T-helper 1 cell treated with Interleukin-12 subunit alpha and Interleukin-12 subunit beta and Interleukin-4 antibody, amounts not matched to agents 30 μg/mL and 1 μg/mL, for 36 hours (primary cell): ENCODE results near the gene NLGN3.

Experiments used
- H3K27ac Mint-ChIP-seq: one replicate; pipeline ENCODE4 v1.8.0; 2021; ENCODE audit warnings: mild to moderate bottlenecking, mixed read lengths
- H3K27me3 Mint-ChIP-seq: one replicate; pipeline ENCODE4 v1.8.0; 2021; ENCODE audit warnings: low read depth, mixed read lengths
- H3K36me3 Mint-ChIP-seq: one replicate; pipeline ENCODE4 v1.8.0; 2021; ENCODE audit warnings: low read depth, mixed read lengths
- H3K4me1 Mint-ChIP-seq: one replicate; pipeline ENCODE4 v1.8.0; 2021; ENCODE audit warnings: low read depth, mixed read lengths
- H3K4me3 Mint-ChIP-seq: one replicate; pipeline ENCODE4 v1.8.0; 2021; ENCODE audit warnings: mild to moderate bottlenecking, moderate library complexity, mixed read lengths
- H3K9me3 Mint-ChIP-seq: one replicate; pipeline ENCODE4 v1.8.0; 2021; ENCODE audit warnings: mixed read lengths

NLGN3 gene

DNA sequence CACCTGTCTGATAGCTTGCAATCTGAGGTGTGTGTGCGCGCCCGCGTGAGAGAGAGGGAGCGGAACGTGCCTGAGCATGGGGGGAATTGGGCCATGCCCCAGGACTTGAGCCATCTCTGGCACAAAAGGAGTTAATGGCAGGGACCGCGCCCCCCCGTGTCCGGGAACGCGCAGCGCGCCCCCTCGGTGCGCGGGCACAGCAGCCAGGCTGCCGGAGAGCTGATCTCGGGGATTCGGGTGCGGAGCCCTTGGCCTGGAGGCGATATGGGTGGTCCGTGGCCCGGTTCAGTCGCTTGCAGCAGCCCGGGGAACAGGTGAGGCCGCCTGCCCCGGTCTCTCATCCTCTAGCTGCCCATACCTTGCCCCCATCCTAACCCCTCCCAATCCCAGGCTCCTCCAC, at the start of gene NLGN3:
TSS of gene NLGN3 (plus strand) at position 191 of the 400 bp plus-strand sequence. CDS start 2,909 bp downstream, outside the sequence.
- Mint-ChIP-seq H3K27me3 (no peaks in the 10 kb centered on the region), H3K27ac (peak within 1 kb of the TSS; percentile 31), H3K36me3 (peaks cover 4% of the 10 kb centered on the region), H3K4me3 (no peak within 1 kb of the TSS), H3K9me3 (no peaks in the 10 kb centered on the region), H3K4me1 (peaks cover 9% of the 10 kb centered on the region)

DNA sequence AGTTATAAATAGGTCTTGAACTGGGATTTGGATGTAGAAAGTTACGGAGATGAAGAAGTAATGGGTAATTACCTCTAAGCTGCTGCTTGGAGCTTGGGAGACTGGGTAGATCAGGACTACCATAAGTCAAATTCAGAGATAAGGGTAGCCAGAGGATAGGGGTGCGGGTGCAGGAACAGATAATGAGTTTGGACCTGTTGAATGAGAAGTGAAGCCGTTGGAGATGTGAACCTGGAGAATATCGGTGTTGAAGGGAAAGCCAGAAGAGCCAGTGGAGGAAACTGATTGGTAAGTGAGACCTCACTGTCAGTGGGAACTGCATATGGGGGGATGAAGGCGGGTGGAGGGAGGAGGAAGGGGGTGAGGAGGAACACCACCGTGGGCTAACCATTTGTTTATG, 49.6 kb upstream of the NLGN3 start:
- H3K4me3 Mint-ChIP-seq: peak overlapping the region; percentile 95
- no peaks in the 10 kb centered on the region for H3K9me3 Mint-ChIP-seq
- H3K4me1 Mint-ChIP-seq: peaks cover 22% of the 10 kb centered on the region
- H3K27me3 Mint-ChIP-seq: no peaks in the 10 kb centered on the region
- peak overlapping the region; percentile 84 for H3K27ac Mint-ChIP-seq
- no peaks in the 10 kb centered on the region for H3K36me3 Mint-ChIP-seq

DNA sequence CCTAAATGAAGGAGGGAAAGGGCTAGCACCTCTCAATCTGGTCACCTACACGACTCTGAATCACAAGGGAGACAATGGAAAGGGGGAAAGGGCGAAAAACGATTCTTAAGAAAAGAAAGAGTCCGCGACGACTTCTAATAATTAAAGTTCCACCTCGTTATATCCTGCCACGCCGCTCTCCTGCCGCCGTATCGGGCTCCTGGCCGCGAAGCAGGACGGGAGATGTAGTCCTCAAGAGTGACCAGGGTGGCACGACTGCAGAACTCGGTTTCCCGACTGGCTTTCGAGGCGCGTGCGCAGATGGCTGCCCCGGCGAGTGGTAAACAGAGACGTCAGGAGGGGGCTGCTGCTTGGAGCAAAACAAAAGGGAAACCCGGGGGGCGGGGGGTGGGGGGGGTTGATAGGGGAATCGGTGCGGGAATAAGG, 49.1 kb upstream of the NLGN3 start, which contains the start of gene FOXO4:
TSS of gene FOXO4 (plus strand) at position 297 of the 426 bp plus-strand sequence. CDS start 678 bp downstream, outside the sequence.
- peak within 1 kb of the TSS; percentile 90 for H3K27ac Mint-ChIP-seq
- no peaks in the 10 kb centered on the region for H3K27me3 Mint-ChIP-seq
- no peaks in the 10 kb centered on the region for H3K36me3 Mint-ChIP-seq
- H3K9me3 Mint-ChIP-seq: no peaks in the 10 kb centered on the region
- H3K4me3 Mint-ChIP-seq: peak within 1 kb of the TSS; percentile 95
- peaks cover 25% of the 10 kb centered on the region for H3K4me1 Mint-ChIP-seq

DNA sequence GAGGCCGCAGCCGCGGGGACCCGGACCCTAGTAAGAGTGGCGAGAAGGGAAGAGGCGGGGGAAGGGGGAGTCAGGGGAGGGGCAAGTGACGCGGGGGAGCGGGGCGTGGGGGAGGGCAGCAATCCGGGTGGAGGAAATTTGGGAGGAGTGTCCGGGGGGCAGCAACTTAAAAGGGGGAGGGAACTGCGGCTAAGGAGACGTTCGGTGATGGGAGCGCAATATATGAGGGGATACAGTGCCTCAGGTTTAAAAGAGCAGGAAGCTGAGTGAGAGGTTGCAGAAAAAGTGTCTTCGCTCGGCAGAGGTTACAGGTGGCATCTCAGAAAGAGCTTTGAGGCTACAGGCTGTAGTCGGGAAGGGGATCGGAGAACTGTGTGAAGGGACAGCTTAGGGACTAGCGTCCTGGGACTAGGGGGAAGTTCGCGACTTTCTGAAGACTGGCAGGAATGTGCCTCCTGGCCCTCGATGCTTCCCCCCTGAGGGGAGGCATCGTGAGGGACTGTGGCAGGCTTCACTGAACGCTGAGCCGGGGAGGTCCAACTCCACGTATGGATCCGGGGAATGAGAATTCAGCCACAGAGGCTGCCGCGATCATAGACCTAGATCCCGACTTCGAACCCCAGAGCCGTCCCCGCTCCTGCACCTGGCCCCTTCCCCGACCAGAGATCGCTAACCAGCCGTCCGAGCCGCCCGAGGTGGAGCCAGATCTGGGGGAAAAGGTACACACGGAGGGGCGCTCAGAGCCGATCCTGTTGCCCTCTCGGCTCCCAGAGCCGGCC, 48.5 kb upstream of the NLGN3 start:
- Mint-ChIP-seq H3K36me3 (no peaks in the 10 kb centered on the region), H3K4me3 (peak overlapping the region; percentile 95), H3K4me1 (peaks cover 26% of the 10 kb centered on the region), H3K27me3 (no peaks in the 10 kb centered on the region), H3K27ac (peak overlapping the region; percentile 90), H3K9me3 (no peaks in the 10 kb centered on the region)

DNA sequence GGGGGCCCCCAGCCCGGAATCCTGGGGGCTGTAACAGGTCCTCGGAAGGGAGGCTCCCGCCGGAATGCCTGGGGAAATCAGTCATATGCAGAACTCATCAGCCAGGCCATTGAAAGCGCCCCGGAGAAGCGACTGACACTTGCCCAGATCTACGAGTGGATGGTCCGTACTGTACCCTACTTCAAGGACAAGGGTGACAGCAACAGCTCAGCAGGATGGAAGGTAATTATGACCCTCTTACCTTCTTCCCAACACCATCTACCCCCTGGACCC, 47.9 kb upstream of the NLGN3 start:
- Mint-ChIP-seq H3K9me3 (no peaks in the 10 kb centered on the region), H3K27me3 (no peaks in the 10 kb centered on the region), H3K36me3 (no peaks in the 10 kb centered on the region), H3K4me1 (peaks cover 31% of the 10 kb centered on the region), H3K4me3 (peak overlapping the region; percentile 95), H3K27ac (no peak overlapping the region)

DNA sequence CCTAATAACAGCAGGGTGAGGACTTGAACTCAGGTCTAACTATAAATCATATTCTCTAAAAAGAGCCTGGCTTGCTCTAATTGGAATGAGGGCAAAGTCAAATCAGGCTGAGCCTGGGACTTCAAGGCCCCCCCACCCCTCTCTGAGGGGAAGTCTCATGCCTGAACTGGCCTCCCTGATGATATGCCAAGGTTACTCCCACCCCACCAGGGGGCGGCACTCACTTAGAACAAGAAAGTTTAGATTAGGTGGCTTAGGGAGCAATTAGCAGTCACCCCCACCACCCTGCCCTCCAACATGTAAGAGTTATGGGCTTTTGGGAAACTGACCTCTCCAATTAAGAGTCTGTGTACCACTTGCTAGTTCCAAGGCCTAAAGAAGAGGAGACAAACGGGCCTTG, 46.3 kb upstream of the NLGN3 start:
- Mint-ChIP-seq H3K27ac (peak overlapping the region; percentile 57), H3K27me3 (no peaks in the 10 kb centered on the region), H3K36me3 (no peaks in the 10 kb centered on the region), H3K4me1 (peaks cover 41% of the 10 kb centered on the region), H3K4me3 (peak overlapping the region; percentile 5), H3K9me3 (no peaks in the 10 kb centered on the region)

DNA sequence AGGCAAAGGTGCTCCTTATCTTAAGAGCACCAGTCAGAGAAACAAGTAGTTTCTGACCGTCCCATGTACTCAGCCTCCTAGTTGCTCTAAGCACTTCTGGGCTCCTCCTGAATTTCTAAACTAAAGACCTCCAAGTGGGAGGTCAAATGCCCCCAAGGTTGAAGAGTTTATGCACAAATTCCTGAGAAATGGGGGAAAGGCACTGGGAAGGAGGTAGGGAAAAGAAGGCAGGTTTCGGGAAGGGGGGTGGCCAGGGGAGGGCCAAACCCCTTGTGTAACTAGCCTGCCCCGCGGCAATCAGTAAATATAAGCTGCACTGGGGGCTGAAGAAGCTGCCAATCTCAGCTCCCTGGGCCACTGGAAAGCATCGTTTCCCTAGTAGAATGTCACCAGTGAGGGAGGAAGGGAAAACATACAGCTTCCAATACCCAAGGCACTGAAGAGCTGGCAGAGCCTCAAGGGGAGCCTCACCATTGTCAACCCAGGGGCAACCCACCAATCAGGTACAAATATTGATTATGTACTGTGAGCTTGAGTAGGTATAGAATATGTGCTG, 45.6 kb upstream of the NLGN3 start:
- no peak overlapping the region for H3K27ac Mint-ChIP-seq
- no peaks in the 10 kb centered on the region for H3K27me3 Mint-ChIP-seq
- no peak overlapping the region for H3K4me3 Mint-ChIP-seq
- no peaks in the 10 kb centered on the region for H3K9me3 Mint-ChIP-seq
- peaks cover 3% of the 10 kb centered on the region for H3K36me3 Mint-ChIP-seq
- peaks cover 46% of the 10 kb centered on the region for H3K4me1 Mint-ChIP-seq

DNA sequence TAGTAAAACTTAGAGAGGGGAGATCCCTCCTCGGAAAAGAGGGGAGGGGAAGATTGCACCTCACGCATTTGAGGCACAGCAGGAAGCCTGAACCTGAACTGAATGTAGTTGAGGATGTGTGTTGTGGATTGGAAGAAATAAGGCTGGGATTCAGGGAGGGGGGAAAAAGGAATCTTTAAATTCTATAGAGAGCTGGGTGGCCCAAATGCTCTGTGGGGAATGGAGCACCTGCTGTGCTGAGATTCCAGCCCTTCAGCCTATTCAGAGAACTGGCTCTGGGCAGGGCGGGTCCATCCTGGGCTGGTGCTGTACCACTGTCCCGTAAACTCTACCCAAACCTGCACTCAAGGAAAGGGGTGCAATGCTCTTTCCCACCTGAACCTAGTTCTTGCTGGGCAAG, 44.9 kb upstream of the NLGN3 start:
- Mint-ChIP-seq H3K27ac (no peak overlapping the region), H3K9me3 (no peaks in the 10 kb centered on the region), H3K4me1 (peaks cover 51% of the 10 kb centered on the region), H3K27me3 (no peaks in the 10 kb centered on the region), H3K36me3 (peaks cover 9% of the 10 kb centered on the region), H3K4me3 (no peak overlapping the region)

DNA sequence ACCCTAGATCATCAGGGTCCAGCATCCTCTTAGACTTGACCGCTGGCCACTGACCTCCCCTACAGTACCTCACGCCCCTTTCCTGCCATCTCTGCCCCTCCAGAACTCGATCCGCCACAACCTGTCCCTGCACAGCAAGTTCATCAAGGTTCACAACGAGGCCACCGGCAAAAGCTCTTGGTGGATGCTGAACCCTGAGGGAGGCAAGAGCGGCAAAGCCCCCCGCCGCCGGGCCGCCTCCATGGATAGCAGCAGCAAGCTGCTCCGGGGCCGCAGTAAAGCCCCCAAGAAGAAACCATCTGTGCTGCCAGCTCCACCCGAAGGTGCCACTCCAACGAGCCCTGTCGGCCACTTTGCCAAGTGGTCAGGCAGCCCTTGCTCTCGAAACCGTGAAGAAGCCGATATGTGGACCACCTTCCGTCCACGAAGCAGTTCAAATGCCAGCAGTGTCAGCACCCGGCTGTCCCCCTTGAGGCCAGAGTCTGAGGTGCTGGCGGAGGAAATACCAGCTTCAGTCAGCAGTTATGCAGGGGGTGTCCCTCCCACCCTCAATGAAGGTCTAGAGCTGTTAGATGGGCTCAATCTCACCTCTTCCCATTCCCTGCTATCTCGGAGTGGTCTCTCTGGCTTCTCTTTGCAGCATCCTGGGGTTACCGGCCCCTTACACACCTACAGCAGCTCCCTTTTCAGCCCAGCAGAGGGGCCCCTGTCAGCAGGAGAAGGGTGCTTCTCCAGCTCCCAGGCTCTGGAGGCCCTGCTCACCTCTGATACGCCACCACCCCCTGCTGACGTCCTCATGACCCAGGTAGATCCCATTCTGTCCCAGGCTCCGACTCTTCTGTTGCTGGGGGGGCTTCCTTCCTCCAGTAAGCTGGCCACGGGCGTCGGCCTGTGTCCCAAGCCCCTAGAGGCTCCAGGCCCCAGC, 43.8 kb upstream of the NLGN3 start:
- Mint-ChIP-seq H3K27me3 (no peaks in the 10 kb centered on the region), H3K27ac (peak overlapping the region; percentile 63), H3K9me3 (no peaks in the 10 kb centered on the region), H3K4me1 (peaks cover 54% of the 10 kb centered on the region), H3K36me3 (peaks cover 13% of the 10 kb centered on the region), H3K4me3 (no peak overlapping the region)

DNA sequence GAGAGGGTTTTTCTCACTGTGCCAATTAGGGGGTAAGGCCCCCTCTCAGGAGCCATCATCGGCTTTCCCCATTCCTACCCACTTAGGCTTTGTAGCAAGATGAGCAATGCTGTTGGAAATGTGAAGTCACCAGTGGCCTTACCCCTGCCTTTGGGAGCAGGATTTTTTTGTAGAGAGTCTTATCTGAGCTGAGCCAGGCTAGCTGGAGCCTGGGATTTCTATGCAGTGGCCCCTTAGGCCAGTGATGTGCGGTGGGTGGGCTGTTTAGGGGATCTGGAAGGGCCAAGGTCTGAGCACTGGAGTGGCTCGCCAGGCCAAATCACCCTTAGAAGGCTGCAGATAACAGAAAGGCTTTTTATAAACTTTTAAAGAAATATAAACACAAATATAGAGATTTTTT, 42.3 kb upstream of the NLGN3 start:
- H3K9me3 Mint-ChIP-seq: no peaks in the 10 kb centered on the region
- peaks cover 60% of the 10 kb centered on the region for H3K4me1 Mint-ChIP-seq
- no peaks in the 10 kb centered on the region for H3K27me3 Mint-ChIP-seq
- H3K4me3 Mint-ChIP-seq: no peak overlapping the region
- peak overlapping the region; percentile 94 for H3K27ac Mint-ChIP-seq
- H3K36me3 Mint-ChIP-seq: peaks cover 23% of the 10 kb centered on the region

DNA sequence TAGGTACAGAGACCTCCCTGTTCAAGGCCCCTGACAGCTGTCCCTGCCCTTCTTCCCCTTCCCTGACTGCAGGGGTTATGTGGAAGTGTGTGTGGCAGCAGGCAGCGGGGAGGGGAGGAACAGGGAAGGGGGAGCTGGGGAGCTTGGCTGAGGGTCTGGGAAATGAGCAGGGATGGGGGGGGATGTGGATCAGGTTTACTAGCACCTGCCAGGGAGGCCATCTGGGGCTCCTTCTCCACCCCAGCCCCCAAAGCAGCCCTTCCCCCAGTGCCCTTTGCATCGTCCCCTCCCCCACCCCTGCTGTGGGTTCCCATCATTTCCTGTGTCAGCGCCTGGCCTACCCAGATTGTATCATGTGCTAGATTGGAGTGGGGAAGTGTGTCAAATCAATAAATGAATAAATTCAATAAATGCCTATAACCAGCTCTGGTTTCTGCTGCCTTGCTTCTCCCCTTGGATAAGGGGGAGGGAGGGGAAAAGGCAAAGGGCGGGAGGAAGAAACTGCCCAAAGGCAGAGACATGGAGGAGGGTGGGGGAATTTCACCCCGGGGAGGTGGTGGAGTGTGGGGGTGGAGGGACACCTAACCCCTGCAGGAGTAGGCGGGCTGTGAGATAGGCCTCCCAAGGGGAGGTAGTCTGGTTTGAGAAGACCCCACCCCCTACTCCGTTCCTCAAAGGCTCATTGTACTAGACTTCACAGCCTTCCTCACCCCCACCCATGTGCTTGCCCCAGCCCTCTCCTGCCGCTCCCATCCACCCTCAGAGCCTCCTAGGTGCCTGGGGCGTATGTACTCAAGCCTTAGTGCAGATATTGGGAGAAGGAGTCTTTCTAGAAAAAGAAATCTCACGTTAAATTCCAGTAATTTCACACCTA, 41.3 kb upstream of the NLGN3 start:
- H3K27ac Mint-ChIP-seq: peak overlapping the region; percentile 94
- no peaks in the 10 kb centered on the region for H3K9me3 Mint-ChIP-seq
- H3K36me3 Mint-ChIP-seq: peaks cover 34% of the 10 kb centered on the region
- H3K4me3 Mint-ChIP-seq: peak overlapping the region; percentile 85
- H3K27me3 Mint-ChIP-seq: no peaks in the 10 kb centered on the region
- peaks cover 66% of the 10 kb centered on the region for H3K4me1 Mint-ChIP-seq

DNA sequence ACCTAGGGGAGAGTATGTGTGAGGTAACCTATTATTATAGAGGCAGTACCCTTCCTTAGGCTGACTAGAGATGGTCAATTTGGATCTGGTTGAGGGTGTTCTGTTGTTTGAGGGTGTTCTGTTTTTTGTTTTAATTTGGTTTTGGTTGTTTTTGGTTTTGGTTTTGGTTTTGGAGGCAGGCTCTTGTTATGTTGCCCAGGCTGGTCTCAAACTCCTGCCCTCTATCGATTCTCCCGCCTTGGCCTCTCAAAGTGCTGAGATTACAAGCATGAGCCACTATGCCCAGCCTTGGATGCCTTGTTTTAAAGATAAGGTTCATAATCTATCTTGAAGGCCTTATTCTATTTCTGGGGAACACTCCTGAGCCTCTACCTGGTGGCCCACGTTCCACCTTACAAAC, 39.0 kb upstream of the NLGN3 start:
- Mint-ChIP-seq H3K36me3 (peaks cover 57% of the 10 kb centered on the region), H3K9me3 (no peaks in the 10 kb centered on the region), H3K4me1 (peaks cover 64% of the 10 kb centered on the region), H3K27ac (peak overlapping the region; percentile 84), H3K27me3 (no peaks in the 10 kb centered on the region), H3K4me3 (peak overlapping the region; percentile 61)

DNA sequence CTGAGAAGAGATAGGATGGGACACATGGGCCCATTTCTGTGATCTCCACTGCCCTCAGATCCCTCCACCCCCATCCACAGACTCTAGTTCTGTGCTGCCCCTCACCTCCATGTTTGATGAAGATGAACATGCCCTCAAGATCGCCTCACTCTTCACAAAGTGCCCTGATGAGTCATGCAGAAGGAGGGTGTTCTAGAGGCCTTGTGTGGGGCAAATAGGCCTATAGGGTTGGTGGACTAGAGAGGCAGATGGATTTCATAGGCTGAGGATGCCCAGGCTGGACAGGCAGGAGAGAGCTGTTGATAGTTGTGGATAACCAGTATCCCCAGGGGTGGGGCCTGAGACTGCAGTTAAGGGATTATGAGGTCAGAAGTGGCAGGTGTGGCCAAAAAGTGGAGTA, 38.2 kb upstream of the NLGN3 start, which contains the start of gene CXorf65:
TSS of gene CXorf65 (minus strand) at position 314 of the 400 bp plus-strand sequence. CDS start at position 130, 184 bp downstream.
- Mint-ChIP-seq H3K36me3 (peaks cover 65% of the 10 kb centered on the region), H3K9me3 (no peaks in the 10 kb centered on the region), H3K27ac (peak within 1 kb of the TSS; percentile 89), H3K27me3 (no peaks in the 10 kb centered on the region), H3K4me3 (peak within 1 kb of the TSS; percentile 100), H3K4me1 (peaks cover 60% of the 10 kb centered on the region)

DNA sequence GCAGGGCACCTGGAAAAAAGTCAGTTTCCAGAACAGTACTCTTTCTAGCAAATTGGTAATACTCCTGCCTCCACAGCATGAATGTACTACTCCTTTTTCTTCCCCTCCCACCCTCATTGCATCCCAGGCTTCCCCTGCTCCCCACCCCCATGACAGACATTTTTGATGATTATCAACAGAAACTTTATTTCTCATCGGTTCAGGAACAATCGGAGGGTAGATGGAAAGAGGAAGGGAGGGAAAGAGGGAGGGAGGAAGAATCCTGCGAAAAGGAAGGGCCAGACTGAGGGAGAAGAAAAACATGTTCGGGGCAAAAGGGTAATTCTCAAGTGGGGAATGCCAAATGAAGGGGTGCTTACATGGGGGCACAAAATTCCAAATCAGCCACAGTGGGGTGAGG, 37.4 kb upstream of the NLGN3 start:
- H3K27me3 Mint-ChIP-seq: no peaks in the 10 kb centered on the region
- peaks cover 65% of the 10 kb centered on the region for H3K36me3 Mint-ChIP-seq
- H3K4me3 Mint-ChIP-seq: peak overlapping the region; percentile 100
- H3K27ac Mint-ChIP-seq: peak overlapping the region; percentile 89
- H3K4me1 Mint-ChIP-seq: peaks cover 58% of the 10 kb centered on the region
- no peaks in the 10 kb centered on the region for H3K9me3 Mint-ChIP-seq
